Karpas-422 (cell line): Measurements from ENCODE around the gene COL11A1. TPM values are rescaled to one million over a fixed set of nuclear protein-coding genes. Genes with fewer than 3 reads are reported as not detected.
"Not testable (repeated sequence)": the region's sequence is repeated elsewhere in the genome, so short reads cannot be mapped to it uniquely, and the experiment has no call there.

Experiments used
- DNase-seq: peaks from one replicate; pipeline ENCODE4 v3.0.0-alpha.2; 2015
- H2AFZ ChIP-seq: fragments of 200-600 bp; sonication (generic); 2 replicates; pipeline ENCODE4 v1.6.1; 2014; ENCODE audit warnings: antibody characterized with exemption, low read length, mixed read lengths
- H3K27ac ChIP-seq: fragments of 200-600 bp; sonication (generic); 2 replicates; pipeline ENCODE4 v1.5.1; 2014; ENCODE audit warnings: mild to moderate bottlenecking, low read length, moderate library complexity
- H3K27me3 ChIP-seq: fragments of 200-600 bp; sonication (generic); 2 replicates; pipeline ENCODE4 v1.6.1; 2014; ENCODE audit warnings: low read length, mixed read lengths
- H3K36me3 ChIP-seq: fragments of 200-600 bp; sonication (generic); 2 replicates; pipeline ENCODE4 v1.6.1; 2014; ENCODE audit warnings: low read length, mixed read lengths; ENCODE audit not compliant: insufficient read depth
- H3K4me1 ChIP-seq: fragments of 200-600 bp; sonication (generic); 2 replicates; pipeline ENCODE4 v1.6.1; 2014; ENCODE audit warnings: mild to moderate bottlenecking, low read length, mixed read lengths
- H3K4me2 ChIP-seq: fragments of 200-600 bp; sonication (generic); 2 replicates; pipeline ENCODE4 v1.6.1; 2014; ENCODE audit warnings: low read length, low read depth, mild to moderate bottlenecking; ENCODE audit not compliant: poor library complexity, severe bottlenecking
- H3K4me3 ChIP-seq: fragments of 200-600 bp; sonication (generic); 2 replicates; pipeline ENCODE4 v1.5.1; 2014; ENCODE audit warnings: mild to moderate bottlenecking, antibody characterized with exemption, low read length, mixed read lengths
- H3K79me2 ChIP-seq: fragments of 200-600 bp; sonication (generic); 2 replicates; pipeline ENCODE4 v1.6.1; 2014; ENCODE audit warnings: mild to moderate bottlenecking, low read length, mixed read lengths
- H3K9ac ChIP-seq: fragments of 200-600 bp; sonication (generic); 2 replicates; pipeline ENCODE4 v1.6.0; 2014; ENCODE audit warnings: low read length
- H3K9me2 ChIP-seq: fragments of 200-600 bp; sonication (generic), shearing (Covaris generic); replicated peaks from 2 replicates; pipeline ENCODE4 v1.6.0; 2014; ENCODE audit warnings: mild to moderate bottlenecking, low read length, moderate library complexity; ENCODE audit not compliant: insufficient read depth
- H3K9me3 ChIP-seq: fragments of 300-700, 200-600 bp; sonication (generic); 2 replicates; pipeline ENCODE4 v1.6.1; 2014; ENCODE audit warnings: low read length, mixed read lengths
- H4K20me1 ChIP-seq: fragments of 200-600 bp; sonication (generic); 2 replicates; pipeline ENCODE4 v1.6.1; 2014; ENCODE audit warnings: mild to moderate bottlenecking, antibody characterized with exemption, low read length, low read depth; ENCODE audit not compliant: insufficient read depth
- total RNA-seq: library from RNA; depleted of rRNA; stranded (reverse); fragments of >200 nt; shearing (Covaris generic); gene quantifications from 2 replicates; pipeline ENCODE4 v1.2.3, GENCODE V29; 2014; ENCODE audit warnings: low replicate concordance

COL11A1 gene
- total RNA-seq, 1 experiment from 2014 or later, result not detected

GRCh38 chr1:103128256-103128655 is 19.9 kb upstream of the COL11A1 start:
- H3K27ac ChIP-seq, H3K27me3 ChIP-seq, H2AFZ ChIP-seq, H3K4me1 ChIP-seq, H4K20me1 ChIP-seq, H3K9me3 ChIP-seq, H3K9me2 ChIP-seq, H3K79me2 ChIP-seq, H3K4me3 ChIP-seq, H3K36me3 ChIP-seq, DNase-seq, H3K9ac ChIP-seq, H3K4me2 ChIP-seq: not testable (repeated sequence)

GRCh38 chr1:103125219-103125618 is 16.9 kb upstream of the COL11A1 start:
- DNase-seq, result no peak

GRCh38 chr1:103122983-103123720 is 14.8 kb upstream of the COL11A1 start:
- H3K4me3 ChIP-seq, result no peak overlapping the region
- no peaks in the 10 kb centered on the region for H3K79me2 ChIP-seq
- H3K9ac ChIP-seq, result no peak overlapping the region
- H4K20me1 ChIP-seq, result no peaks in the 10 kb centered on the region
- H2AFZ ChIP-seq, result no peak overlapping the region
- H3K9me3 ChIP-seq, result peaks cover 2% of the 10 kb centered on the region; the same call in 1 of the 2 replicates
- H3K36me3 ChIP-seq, result no peaks in the 10 kb centered on the region
- no peak overlapping the region for H3K4me2 ChIP-seq
- H3K27me3 ChIP-seq, result no peaks in the 10 kb centered on the region
- no peaks in the 10 kb centered on the region for H3K4me1 ChIP-seq
- H3K27ac ChIP-seq, result no peak overlapping the region
- no peaks in the 10 kb centered on the region for H3K9me2 ChIP-seq
- no peak for DNase-seq

More at GRCh38 chr1:103125219-103125618, 16.9 kb upstream of the COL11A1 start:
- no peaks in the 10 kb centered on the region for H4K20me1 ChIP-seq
- no peak overlapping the region for H3K4me3 ChIP-seq
- no peaks in the 10 kb centered on the region for H3K27me3 ChIP-seq
- no peak overlapping the region for H3K27ac ChIP-seq
- H3K79me2 ChIP-seq, result no peaks in the 10 kb centered on the region
- no peak overlapping the region for H3K9ac ChIP-seq
- H2AFZ ChIP-seq, result no peak overlapping the region
- H3K4me2 ChIP-seq, result no peak overlapping the region
- H3K9me3 ChIP-seq, result peaks cover 2% of the 10 kb centered on the region; the same call in 1 of the 2 replicates
- H3K4me1 ChIP-seq, result no peaks in the 10 kb centered on the region
- H3K9me2 ChIP-seq, result no peaks in the 10 kb centered on the region
- no peaks in the 10 kb centered on the region for H3K36me3 ChIP-seq

- Histone ChIP-seq H4K20me1 (no peaks in the 10 kb centered on the region), H3K79me2 (no peaks in the 10 kb centered on the region), H2AFZ (no peak overlapping the region), H3K27me3 (no peaks in the 10 kb centered on the region), H3K9ac (no peak overlapping the region), H3K4me3 (no peak overlapping the region), H3K4me1 (no peaks in the 10 kb centered on the region), H3K36me3 (no peaks in the 10 kb centered on the region), H3K27ac (no peak overlapping the region), H3K9me3 (peaks cover 2% of the 10 kb centered on the region; the same call in 1 of the 2 replicates), H3K9me2 (no peaks in the 10 kb centered on the region), H3K4me2 (no peak overlapping the region)
- DNase-seq, result no peak
Observed at GRCh38 chr1:103120981-103121380, 12.7 kb upstream of the COL11A1 start.

GRCh38 chr1:103112546-103112945 is 4.2 kb upstream of the COL11A1 start:
- Histone ChIP-seq H3K9me3 (no peaks in the 10 kb centered on the region), H3K4me2 (no peak overlapping the region), H4K20me1 (no peaks in the 10 kb centered on the region), H3K79me2 (no peaks in the 10 kb centered on the region), H3K27me3 (no peaks in the 10 kb centered on the region), H3K4me3 (no peak overlapping the region), H2AFZ (no peak overlapping the region), H3K9me2 (no peaks in the 10 kb centered on the region), H3K4me1 (no peaks in the 10 kb centered on the region), H3K9ac (no peak overlapping the region), H3K36me3 (no peaks in the 10 kb centered on the region), H3K27ac (no peak overlapping the region)
- no peak for DNase-seq

GRCh38 chr1:103111926-103112325 is 3.6 kb upstream of the COL11A1 start:
- Histone ChIP-seq H3K27me3 (no peaks in the 10 kb centered on the region), H4K20me1 (no peaks in the 10 kb centered on the region), H3K36me3 (no peaks in the 10 kb centered on the region), H3K9ac (no peak overlapping the region), H2AFZ (no peak overlapping the region), H3K4me2 (no peak overlapping the region), H3K4me1 (no peaks in the 10 kb centered on the region), H3K4me3 (no peak overlapping the region), H3K27ac (no peak overlapping the region), H3K9me2 (no peaks in the 10 kb centered on the region), H3K9me3 (no peaks in the 10 kb centered on the region), H3K79me2 (no peaks in the 10 kb centered on the region)
- DNase-seq, result no peak

GRCh38 chr1:103110701-103111100 is 2.4 kb upstream of the COL11A1 start:
- H3K27ac ChIP-seq, result no peak overlapping the region
- no peak overlapping the region for H3K9ac ChIP-seq
- H4K20me1 ChIP-seq, result no peaks in the 10 kb centered on the region
- H3K4me1 ChIP-seq, result no peaks in the 10 kb centered on the region
- no peak overlapping the region for H3K4me2 ChIP-seq
- no peak overlapping the region for H3K4me3 ChIP-seq
- no peak overlapping the region for H2AFZ ChIP-seq
- DNase-seq, result no peak
- no peaks in the 10 kb centered on the region for H3K27me3 ChIP-seq
- no peaks in the 10 kb centered on the region for H3K36me3 ChIP-seq
- no peaks in the 10 kb centered on the region for H3K9me2 ChIP-seq
- H3K9me3 ChIP-seq, result no peaks in the 10 kb centered on the region
- H3K79me2 ChIP-seq, result no peaks in the 10 kb centered on the region

- Histone ChIP-seq H3K27ac (no peak overlapping the region), H3K27me3 (no peaks in the 10 kb centered on the region), H3K4me1 (no peaks in the 10 kb centered on the region), H4K20me1 (no peaks in the 10 kb centered on the region), H3K9me3 (no peaks in the 10 kb centered on the region), H3K36me3 (no peaks in the 10 kb centered on the region), H3K9me2 (no peaks in the 10 kb centered on the region), H3K9ac (no peak overlapping the region), H2AFZ (no peak overlapping the region), H3K79me2 (no peaks in the 10 kb centered on the region), H3K4me2 (no peak overlapping the region), H3K4me3 (no peak overlapping the region)
- no peak for DNase-seq
Observed at GRCh38 chr1:103109311-103109920, 1.1 kb upstream of the COL11A1 start.
